A549 (cell line): Measurements from ENCODE around the gene PFAS. TPM values are rescaled to one million over a fixed set of nuclear protein-coding genes. Genes with fewer than 3 reads are reported as not detected.

Experiments
- ATAC-seq, 2 experiments: fragments of 200-7000 bp in 1 of 2; fragments of >200 bp in 1 of 2; cut with Nextera tagmentation in 1 of 2; cut with Tn5 transposase in 1 of 2; 3 replicates each; pipeline versions ENCODE4 v1.8.0 to v1.9.1; 2018 to 2020; ENCODE audit warnings: mild to moderate bottlenecking in 1 of 2, moderate library complexity in 1 of 2
- CTCF ChIA-PET: fragments of 300-600 bp; sonication (Branson Sonifier 250); formaldehyde crosslinking; extraction: SDS; loops from one replicate; lab custom pipeline; 2021; ENCODE audit warnings: antibody characterized with exemption, inconsistent platforms; lab: Yijun Ruan, JAX
- POLR2A ChIA-PET: fragments of 350-600 bp; formaldehyde crosslinking; extraction: SDS; loops from one replicate; lab custom pipeline; 2021; ENCODE audit warnings: antibody characterized with exemption, inconsistent platforms; lab: Yijun Ruan, JAX
- DNase-seq, 2 experiments: peaks; one replicate each; pipeline versions ENCODE4 v3.0.0 to v3.0.0-alpha.2; 2011 to 2016; ENCODE audit warnings: low read depth in 1 of 2, low spot score in 1 of 2
- FAIRE-seq: peaks from 2 replicates; lab custom pipeline; 2011; peaks lifted over from hg19 to GRCh38; lab: Jason Lieb, UNC
- H3K27ac ChIP-seq, 2 experiments: fragments of >200 bp; sonication (Bioruptor Twin); formaldehyde crosslinking; 3 replicates each; pipeline ENCODE4 v1.5.1; 2016 to 2017
- H3K4me1 ChIP-seq: fragments of >200 bp; sonication (Bioruptor Twin); formaldehyde crosslinking; 3 replicates; pipeline ENCODE4 v1.6.1; 2016
- H3K4me2 ChIP-seq: fragments of >200 bp; sonication (Bioruptor Twin); formaldehyde crosslinking; 3 replicates; pipeline ENCODE4 v1.6.1; 2016
- H3K4me3 ChIP-seq: fragments of >200 bp; sonication (Bioruptor Twin); formaldehyde crosslinking; 3 replicates; pipeline ENCODE4 v1.5.1; 2016
- H3K9me3 ChIP-seq: fragments of >200 bp; sonication (Bioruptor Twin); formaldehyde crosslinking; 3 replicates; pipeline ENCODE4 v1.6.1; 2016
- CHD4 ChIP-seq: fragments of 200-600 bp; sonication (generic); IDR thresholded peaks from 2 replicates; pipeline ENCODE4 v1.6.1; 2016; ENCODE audit warnings: antibody characterized with exemption, mild to moderate bottlenecking, borderline replicate concordance
- GATA3 ChIP-seq: IDR thresholded peaks from 2 replicates; pipeline ENCODE4 v1.6.1; 2012; ENCODE audit warnings: borderline replicate concordance
- HEYL ChIP-seq: fragments of 250-450 bp; sonication (Bioruptor Pico); IDR thresholded peaks from 2 replicates; pipeline ENCODE4 v1.8.0; 2021; ENCODE audit warnings: mild to moderate bottlenecking, moderate library complexity
- KDM1A ChIP-seq: fragments of 200-600 bp; sonication (generic); IDR thresholded peaks from 2 replicates; pipeline ENCODE4 v1.6.1; 2016; ENCODE audit warnings: low read depth, mild to moderate bottlenecking
- MAZ ChIP-seq: fragments of 150-350 bp; IDR thresholded peaks from 2 replicates; pipeline ENCODE4 v1.6.1; 2014; ENCODE audit warnings: antibody characterized with exemption, low read depth, low read length, borderline replicate concordance
- NPAS2 ChIP-seq: fragments of 250-450 bp; sonication (Bioruptor Pico); IDR thresholded peaks from 2 replicates; pipeline ENCODE4 v1.8.0; 2022; ENCODE audit warnings: mild to moderate bottlenecking, moderate library complexity, borderline replicate concordance
- PHF8 ChIP-seq: fragments of 200-600 bp; sonication (generic); IDR thresholded peaks from 2 replicates; pipeline ENCODE4 v1.6.1; 2016; ENCODE audit warnings: low read depth, mild to moderate bottlenecking, antibody characterized with exemption, moderate library complexity, borderline replicate concordance
- RARB ChIP-seq: fragments of 250-450 bp; sonication (Bioruptor Pico); IDR thresholded peaks from 2 replicates; pipeline ENCODE4 v1.8.0; 2021; ENCODE audit warnings: mild to moderate bottlenecking, moderate library complexity
- RCOR1 ChIP-seq: fragments of 150-350 bp; IDR thresholded peaks from 2 replicates; pipeline ENCODE4 v1.6.1; 2014; ENCODE audit warnings: antibody characterized with exemption, low read length, low read depth
- RFX5 ChIP-seq: fragments of 450-650 bp; IDR thresholded peaks from 2 replicates; pipeline ENCODE4 v1.7.1; 2014; ENCODE audit warnings: antibody characterized with exemption, mild to moderate bottlenecking, moderate library complexity
- TP53 ChIP-seq: fragments of 250-450 bp; sonication (Bioruptor Pico); IDR thresholded peaks from 2 replicates; pipeline ENCODE4 v1.5.0; 2021; ENCODE audit warnings: mild to moderate bottlenecking, moderate library complexity
- WGBS: methylation state at CpG from one replicate; pipeline ENCODE4 v1.1.6; 2017; ENCODE audit errors: missing lambda C conversion rate; 5-methylcytosine and 5-hydroxymethylcytosine counted together
- polyA plus RNA-seq, 4 experiments: library from polyadenylated mRNA; depleted of rRNA in 3 of 4; stranded (reverse); fragments of >200 nt; fragmentation: RNase III in 1 of 4; extraction: RNeasy Plus Mini Kit Qiagen cat#74134 plus additional on column Dnase treatment in 1 of 4; gene quantifications; 2 replicates in 3 of 4; 3 replicates in 1 of 4; pipeline ENCODE4 v1.2.3, GENCODE V29; 2011 to 2017
- TF ChIP-seq, protein P1 (sequence below): IDR thresholded peaks from 2 replicates; pipeline ENCODE4 v1.6.1; 2012
- TF ChIP-seq, protein P2 (sequence below): fragments of 200-600 bp; sonication (generic); IDR thresholded peaks from 2 replicates; pipeline ENCODE4 v1.6.1; 2016; ENCODE audit warnings: antibody characterized with exemption, mild to moderate bottlenecking, moderate library complexity
- TF ChIP-seq, protein P3 (sequence below): IDR thresholded peaks from 2 replicates; pipeline ENCODE4 v1.6.1; 2012; ENCODE audit warnings: low read depth, borderline replicate concordance

Gene PFAS
- polyA plus RNA-seq, 2 of the 4 experiments (the other 2 are of a cell fraction): 51.9 to 58.2 TPM

DNA sequence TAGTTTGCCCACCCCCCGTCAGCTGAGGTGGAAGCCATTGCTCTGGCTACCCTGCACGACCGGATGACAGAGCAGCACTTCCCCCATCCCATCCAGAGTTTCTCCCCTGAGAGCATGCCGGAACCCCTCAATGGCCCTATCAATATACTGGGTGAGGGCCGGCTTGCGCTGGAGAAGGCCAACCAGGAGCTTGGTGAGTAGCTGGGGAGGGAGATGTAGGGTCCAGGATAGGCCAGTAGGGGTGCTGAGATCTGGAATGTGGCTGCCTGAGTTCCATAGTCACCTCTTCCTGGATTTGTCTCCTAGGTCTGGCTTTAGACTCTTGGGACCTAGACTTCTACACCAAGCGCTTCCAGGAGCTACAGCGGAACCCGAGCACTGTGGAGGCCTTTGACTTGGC is 6.4 kb downstream of the PFAS start:
- H3K4me3 ChIP-seq: no peak overlapping the region
- ChIA-PET CTCF (interaction anchor here (0.9 to 2.9 kb wide), 7 partner anchors 12 to 128 kb away, joined by 3 to 14 read pairs (median 3); no protein-coding TSS in a partner anchor), POLR2A (interaction anchor here (1.0 to 1.2 kb wide), 2 partner anchors 33 to 40 kb away, joined by 3 read pairs; partner anchors contain the start of genes RANGRF and SLC25A35)
- no peak overlapping the region for H3K4me2 ChIP-seq
- peak; percentile 47 for DNase-seq
- TF ChIP-seq, protein P1, sequence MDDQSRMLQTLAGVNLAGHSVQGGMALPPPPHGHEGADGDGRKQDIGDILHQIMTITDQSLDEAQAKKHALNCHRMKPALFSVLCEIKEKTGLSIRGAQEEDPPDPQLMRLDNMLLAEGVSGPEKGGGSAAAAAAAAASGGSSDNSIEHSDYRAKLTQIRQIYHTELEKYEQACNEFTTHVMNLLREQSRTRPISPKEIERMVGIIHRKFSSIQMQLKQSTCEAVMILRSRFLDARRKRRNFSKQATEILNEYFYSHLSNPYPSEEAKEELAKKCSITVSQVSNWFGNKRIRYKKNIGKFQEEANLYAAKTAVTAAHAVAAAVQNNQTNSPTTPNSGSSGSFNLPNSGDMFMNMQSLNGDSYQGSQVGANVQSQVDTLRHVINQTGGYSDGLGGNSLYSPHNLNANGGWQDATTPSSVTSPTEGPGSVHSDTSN: no peak
- ATAC-seq: peak; percentile 80 to 87
- H3K9me3 ChIP-seq: no peaks in the 10 kb centered on the region
- H3K4me1 ChIP-seq: peaks cover 2% of the 10 kb centered on the region
- no peak overlapping the region for H3K27ac ChIP-seq
- FAIRE-seq: no peak
- over 99% methylated on average over 9 of the region's 9 CpGs for WGBS

GRCh38 chr17:8256291-8256690 is 7.2 kb downstream of the PFAS start:
- POLR2A ChIA-PET: no interaction called here

GRCh38 chr17:8256691-8257090 is 7.6 kb downstream of the PFAS start:
- no peak overlapping the region for H3K4me2 ChIP-seq
- ChIA-PET CTCF (interaction anchor here (0.6 to 2.9 kb wide), 4 partner anchors 14 to 104 kb away, joined by 3 to 14 read pairs (median 4); no protein-coding TSS in a partner anchor), POLR2A (no interaction called here)
- no peak overlapping the region for H3K27ac ChIP-seq
- H3K4me3 ChIP-seq: no peak overlapping the region
- FAIRE-seq (no peak), DNase-seq (no peak), ATAC-seq (no peak)
- no peak for TF ChIP-seq PHF8
- H3K9me3 ChIP-seq: no peaks in the 10 kb centered on the region
- H3K4me1 ChIP-seq: no peaks in the 10 kb centered on the region
- 94% methylated on average over 6 of the region's 6 CpGs for WGBS

More at GRCh38 chr17:8256291-8256690, 7.2 kb downstream of the PFAS start:
- TF ChIP-seq TP53 (CRISPR knock-in tag) (no peak), RARB (CRISPR knock-in tag) (no peak), CHD4 (no peak), MAZ (no peak), KDM1A (no peak), GATA3 (no peak), NPAS2 (no peak), RFX5 (no peak), RCOR1 (no peak), HEYL (CRISPR knock-in tag) (no peak)
- TF ChIP-seq, protein P1: no peak
- TF ChIP-seq, protein P2, sequence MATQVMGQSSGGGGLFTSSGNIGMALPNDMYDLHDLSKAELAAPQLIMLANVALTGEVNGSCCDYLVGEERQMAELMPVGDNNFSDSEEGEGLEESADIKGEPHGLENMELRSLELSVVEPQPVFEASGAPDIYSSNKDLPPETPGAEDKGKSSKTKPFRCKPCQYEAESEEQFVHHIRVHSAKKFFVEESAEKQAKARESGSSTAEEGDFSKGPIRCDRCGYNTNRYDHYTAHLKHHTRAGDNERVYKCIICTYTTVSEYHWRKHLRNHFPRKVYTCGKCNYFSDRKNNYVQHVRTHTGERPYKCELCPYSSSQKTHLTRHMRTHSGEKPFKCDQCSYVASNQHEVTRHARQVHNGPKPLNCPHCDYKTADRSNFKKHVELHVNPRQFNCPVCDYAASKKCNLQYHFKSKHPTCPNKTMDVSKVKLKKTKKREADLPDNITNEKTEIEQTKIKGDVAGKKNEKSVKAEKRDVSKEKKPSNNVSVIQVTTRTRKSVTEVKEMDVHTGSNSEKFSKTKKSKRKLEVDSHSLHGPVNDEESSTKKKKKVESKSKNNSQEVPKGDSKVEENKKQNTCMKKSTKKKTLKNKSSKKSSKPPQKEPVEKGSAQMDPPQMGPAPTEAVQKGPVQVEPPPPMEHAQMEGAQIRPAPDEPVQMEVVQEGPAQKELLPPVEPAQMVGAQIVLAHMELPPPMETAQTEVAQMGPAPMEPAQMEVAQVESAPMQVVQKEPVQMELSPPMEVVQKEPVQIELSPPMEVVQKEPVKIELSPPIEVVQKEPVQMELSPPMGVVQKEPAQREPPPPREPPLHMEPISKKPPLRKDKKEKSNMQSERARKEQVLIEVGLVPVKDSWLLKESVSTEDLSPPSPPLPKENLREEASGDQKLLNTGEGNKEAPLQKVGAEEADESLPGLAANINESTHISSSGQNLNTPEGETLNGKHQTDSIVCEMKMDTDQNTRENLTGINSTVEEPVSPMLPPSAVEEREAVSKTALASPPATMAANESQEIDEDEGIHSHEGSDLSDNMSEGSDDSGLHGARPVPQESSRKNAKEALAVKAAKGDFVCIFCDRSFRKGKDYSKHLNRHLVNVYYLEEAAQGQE: no peak
- TF ChIP-seq, protein P3, sequence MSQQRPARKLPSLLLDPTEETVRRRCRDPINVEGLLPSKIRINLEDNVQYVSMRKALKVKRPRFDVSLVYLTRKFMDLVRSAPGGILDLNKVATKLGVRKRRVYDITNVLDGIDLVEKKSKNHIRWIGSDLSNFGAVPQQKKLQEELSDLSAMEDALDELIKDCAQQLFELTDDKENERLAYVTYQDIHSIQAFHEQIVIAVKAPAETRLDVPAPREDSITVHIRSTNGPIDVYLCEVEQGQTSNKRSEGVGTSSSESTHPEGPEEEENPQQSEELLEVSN: no peak
- TF ChIP-seq, all 56 proteins: peak for 0
- H3K9me3 ChIP-seq: no peaks in the 10 kb centered on the region
- no peak overlapping the region for H3K4me3 ChIP-seq
- FAIRE-seq (no peak), DNase-seq (no peak), ATAC-seq (no peak)
- no peak overlapping the region for H3K27ac ChIP-seq
- WGBS: 91% methylated on average over 10 of the region's 10 CpGs
- no peaks in the 10 kb centered on the region for H3K4me1 ChIP-seq
- CTCF ChIA-PET: interaction anchor here (0.6 to 2.9 kb wide), 6 partner anchors 15 to 128 kb away, joined by 3 to 14 read pairs (median 4); no protein-coding TSS in a partner anchor
- H3K4me2 ChIP-seq: no peak overlapping the region
